Measurements from ENCODE around the gene PPEF1. TPM values are rescaled to one million over a fixed set of nuclear protein-coding genes. Genes with fewer than 3 reads are reported as not detected.

The PPEF1 gene
- total and polyA plus RNA-seq, 2 of the 8 experiments (the other 6 are each of a cell fraction or from before 2014, with no cell fraction given): 0.08 to 0.30 TPM

DNA sequence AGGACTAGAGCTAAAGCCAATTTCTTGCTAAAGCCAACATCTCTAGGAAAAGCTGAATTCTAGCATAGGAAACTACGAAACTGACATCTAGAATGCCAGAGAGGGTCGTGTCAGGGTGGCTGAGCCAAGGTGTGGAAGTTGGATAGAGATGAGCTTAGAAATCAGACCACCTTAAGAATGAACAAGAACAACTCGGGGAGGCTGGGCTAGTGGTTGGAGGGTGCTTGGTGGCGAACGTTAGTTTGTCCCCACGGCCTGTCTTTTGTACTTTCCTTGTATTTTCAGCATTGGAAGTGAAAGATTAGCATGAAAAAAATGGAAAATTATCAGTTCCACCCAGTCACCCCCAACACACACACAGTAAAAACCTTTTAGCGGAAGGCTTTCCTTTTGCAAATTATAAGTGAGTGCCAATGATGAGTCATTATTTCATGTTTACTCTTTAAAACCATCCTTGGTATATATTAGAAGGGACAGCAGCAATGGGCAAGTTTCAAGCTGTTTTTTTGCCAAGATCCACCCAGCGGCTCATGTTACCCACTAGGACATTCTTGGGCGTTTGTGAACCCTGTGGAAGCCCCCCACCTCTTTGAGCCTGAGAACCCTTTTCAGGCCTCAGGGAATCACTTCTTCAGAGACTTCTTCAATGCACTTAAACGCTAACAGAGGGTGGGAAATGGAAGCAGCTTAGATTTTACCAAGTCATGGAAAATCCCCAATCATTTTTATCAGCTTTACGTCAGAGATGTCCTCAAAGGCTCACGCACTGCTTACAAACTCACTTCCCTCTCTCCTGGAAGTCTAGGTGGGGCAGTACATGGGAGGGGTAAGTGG is 4.9 kb upstream of the PPEF1 start:
- no peak overlapping the region for H2AK5ac ChIP-seq (ENCODE audit: low read depth, low read length)
- no peaks in the 10 kb centered on the region for H4K20me1 ChIP-seq (replicated peaks in 1 of 2; ENCODE audit: control insufficient read depth in 1 of 2, insufficient read depth in 2 of 2, low read length in 2 of 2)
- H3K18ac ChIP-seq (ENCODE audit: extremely low read depth, low read length): no peak overlapping the region
- H3K4me1 ChIP-seq (replicated peaks in 1 of 4; ENCODE audit: control insufficient read depth in 3 of 4, insufficient read depth in 4 of 4, low read length in 3 of 4): no peaks in the 10 kb centered on the region
- H3K79me1 ChIP-seq (ENCODE audit: low read depth, low read length): no peaks in the 10 kb centered on the region
- H2BK20ac ChIP-seq (ENCODE audit: low read length): no peak overlapping the region
- H3K23me2 ChIP-seq (ENCODE audit: low read depth, low read length): no peaks in the 10 kb centered on the region
- no peak overlapping the region for H3K56ac ChIP-seq (replicated peaks; ENCODE audit: insufficient read length, low read depth, low read length)
- DNase-seq (ENCODE audit: low read depth in 1 of 2, low spot score in 2 of 2): no peak
- no peak overlapping the region for H4K8ac ChIP-seq (ENCODE audit: extremely low read depth, insufficient read depth, low read length)
- ChIA-PET CTCF (ENCODE audit: partially characterized antibody) (no interaction called here), POLR2A (ENCODE audit: partially characterized antibody) (interaction anchor here (1.3 kb wide), 1 partner anchor 182 kb away, joined by 3 read pairs; no protein-coding TSS in a partner anchor)
- no peak for FAIRE-seq
- no peak overlapping the region for H3K9ac ChIP-seq (replicated peaks in 1 of 4; ENCODE audit: extremely low read depth in 1 of 4, low read depth in 3 of 4, low read length in 3 of 4)
- no peak overlapping the region; the same call in 1 of the 2 replicates for H2AFZ ChIP-seq (ENCODE audit: low read length)
- no peak overlapping the region for H2BK15ac ChIP-seq (ENCODE audit: low read length)
- no peak overlapping the region for H2BK120ac ChIP-seq (replicated peaks; ENCODE audit: low read depth, low read length)
- no peak overlapping the region for H4K91ac ChIP-seq (replicated peaks; ENCODE audit: insufficient read length, low read length)
- H3K27me3 ChIP-seq (replicated peaks in 1 of 4; ENCODE audit: control insufficient read depth in 3 of 4, extremely low read depth in 1 of 4, insufficient read depth in 3 of 4, low read length in 3 of 4): no peaks in the 10 kb centered on the region
- H3K23ac ChIP-seq (ENCODE audit: insufficient read length): no peak overlapping the region
- no peak overlapping the region for H4K5ac ChIP-seq (ENCODE audit: insufficient read length, low read depth, low read length)
- H3K9me3 ChIP-seq (ENCODE audit: insufficient read depth in 2 of 2, low read depth in 1 of 2, low read length in 1 of 2): no peaks in the 10 kb centered on the region
- 84% methylated on average over 10 of the region's 12 CpGs; no CpG with 5 or more reads in 1 of the 2 experiments for WGBS, 2 experiments (ENCODE audit: extremely low coverage in 1 of 2, insufficient coverage in 1 of 2, insufficient read length in 1 of 2, insufficient replicate concordance in 2 of 2, low coverage in 1 of 2, low lambda C conversion rate in 2 of 2, missing lambda C conversion rate in 1 of 2)
- H2BK5ac ChIP-seq (ENCODE audit: low read depth, low read length): no peak overlapping the region
- no peak overlapping the region for H2BK12ac ChIP-seq (ENCODE audit: low read depth, low read length)
- H3K36me3 ChIP-seq (ENCODE audit: control insufficient read depth in 2 of 4, insufficient read depth in 4 of 4, low read length in 3 of 4): no peaks in the 10 kb centered on the region
- TF ChIP-seq MAFK (IDR thresholded peaks at IDR 0.05; ENCODE audit: low read depth, low read length): no peak
- no peak for TF ChIP-seq TBP (IDR thresholded peaks at IDR 0.05; ENCODE audit: low read depth, low read length)
- TF ChIP-seq RXRA (IDR thresholded peaks at IDR 0.05; ENCODE audit: insufficient read depth, low read depth, low read length): no peak
- TF ChIP-seq SP2 (IDR thresholded peaks at IDR 0.05; ENCODE audit: low read length): no peak
- TF ChIP-seq, protein P1, sequence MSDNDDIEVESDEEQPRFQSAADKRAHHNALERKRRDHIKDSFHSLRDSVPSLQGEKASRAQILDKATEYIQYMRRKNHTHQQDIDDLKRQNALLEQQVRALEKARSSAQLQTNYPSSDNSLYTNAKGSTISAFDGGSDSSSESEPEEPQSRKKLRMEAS (IDR thresholded peaks at IDR 0.05): no peak
- no peak for TF ChIP-seq GABPA (IDR thresholded peaks at IDR 0.05; ENCODE audit: borderline replicate concordance, insufficient read depth, low read length)
- TF ChIP-seq RFX5 (IDR thresholded peaks at IDR 0.05; ENCODE audit: borderline replicate concordance, low read depth, low read length): no peak
- TF ChIP-seq CHD1 (IDR thresholded peaks at IDR 0.05; ENCODE audit: low read depth, low read length): no peak
- no peak for TF ChIP-seq CREB1 (IDR thresholded peaks at IDR 0.05)
- no peak for TF ChIP-seq SAP30 (IDR thresholded peaks at IDR 0.05; ENCODE audit: insufficient read depth, insufficient replicate concordance, low read length)
- TF ChIP-seq SIN3A (conservative IDR thresholded peaks at IDR 0.05 in 1 of 2, IDR thresholded peaks at IDR 0.05 in 1 of 2; ENCODE audit: low read depth in 1 of 2, low read length in 2 of 2): no peak
- no peak overlapping the region for H3K4me2 ChIP-seq (ENCODE audit: insufficient read depth in 1 of 2, low read depth in 2 of 2, low read length in 2 of 2)
- no peak overlapping the region for H3K14ac ChIP-seq (ENCODE audit: insufficient read length)
- no peaks in the 10 kb centered on the region for H3K79me2 ChIP-seq (ENCODE audit: control insufficient read depth in 1 of 2, insufficient read depth in 2 of 2, low read length in 2 of 2)
- no peak overlapping the region for H3K27ac ChIP-seq (ENCODE audit: low read depth, low read length)
- no peak overlapping the region for H3K4me3 ChIP-seq (ENCODE audit: extremely low read depth in 1 of 4, insufficient read depth in 2 of 4, low read depth in 3 of 4, low read length in 4 of 4)
- no peak overlapping the region for H3K4ac ChIP-seq (replicated peaks; ENCODE audit: insufficient read length, low read depth, low read length)

Data from H1 (cell line).